ENCODE data around the gene TMEM117. TPM values are rescaled to one million over a fixed set of nuclear protein-coding genes. Genes with fewer than 3 reads are reported as not detected.
"Not testable (repeated sequence)": the region's sequence is repeated elsewhere in the genome, so short reads cannot be mapped to it uniquely, and the experiment has no call there.

The TMEM117 gene
- total RNA-seq, 1 experiment from 2014 or later = 0.90 TPM

DNA sequence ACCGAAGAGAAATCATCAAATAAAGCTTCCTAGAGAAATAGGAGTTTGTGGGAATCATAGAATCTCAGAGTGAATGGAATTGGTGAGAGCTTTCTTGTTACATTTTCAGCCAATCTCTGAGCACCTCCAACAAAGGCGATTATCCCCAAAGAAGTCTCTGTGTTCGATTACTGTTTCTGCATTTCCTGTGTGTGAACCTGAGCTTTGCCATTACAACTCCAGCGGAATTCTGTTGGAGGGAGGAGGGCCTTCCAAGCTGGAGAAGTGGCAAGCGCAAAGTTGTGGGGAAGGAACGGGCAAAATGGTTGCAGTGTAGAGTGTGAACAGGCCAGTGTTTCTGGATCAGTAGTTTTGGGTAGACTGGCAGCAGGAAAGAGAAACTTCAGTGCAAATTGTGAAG lies 23.1 kb downstream of the TMEM117 start:
- Histone ChIP-seq H3K27me3 (ENCODE audit: control insufficient read depth, insufficient read depth, low read length) (no peaks in the 10 kb centered on the region), H3K4me3 (ENCODE audit: insufficient read depth, low read depth, low read length) (no peak overlapping the region), H3K36me3 (replicated peaks; ENCODE audit: control insufficient read depth, insufficient read depth, low read length) (no peaks in the 10 kb centered on the region)
- DNase-seq = no peak

DNA sequence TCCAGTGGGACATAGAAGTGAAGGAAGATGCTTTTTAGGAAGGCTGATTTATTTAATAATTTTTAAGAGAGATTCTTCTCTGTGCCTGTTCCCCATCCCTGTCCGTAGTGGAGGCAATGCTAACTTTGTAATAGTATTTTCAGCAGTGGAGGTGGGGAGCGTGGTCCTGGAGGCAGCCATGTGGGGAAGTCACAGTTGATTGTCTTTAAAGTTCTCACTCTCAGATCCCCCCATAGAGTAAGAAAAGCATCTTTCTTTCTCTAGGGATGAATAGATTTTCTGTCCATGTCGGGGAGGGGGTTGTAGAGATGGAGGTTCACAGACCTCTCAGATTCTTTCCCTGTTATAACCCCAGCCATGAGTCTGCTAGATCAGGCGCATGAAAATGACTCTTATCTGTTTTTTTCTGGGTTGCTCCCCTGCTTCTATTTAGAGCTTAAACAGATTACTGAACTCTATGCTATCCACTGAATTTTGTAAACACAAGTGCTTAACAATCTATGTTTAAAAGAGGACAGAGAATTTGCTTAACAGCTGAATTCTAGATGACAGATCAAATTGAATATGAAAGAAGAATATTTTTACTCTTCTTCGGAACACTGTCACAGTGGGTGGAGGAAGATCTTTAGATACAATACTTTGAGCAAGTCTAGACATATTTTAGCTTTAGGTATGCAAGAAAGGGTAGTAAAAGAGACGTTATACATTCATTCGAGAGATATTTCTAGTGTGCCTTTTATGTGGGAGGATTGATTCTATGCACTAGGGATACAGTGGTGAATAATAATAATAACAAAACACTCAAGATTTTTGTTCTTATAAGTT lies 25.3 kb downstream of the TMEM117 start:
- Histone ChIP-seq H3K27me3 (ENCODE audit: control insufficient read depth, insufficient read depth, low read length) (no peaks in the 10 kb centered on the region), H3K4me3 (ENCODE audit: insufficient read depth, low read depth, low read length) (no peak overlapping the region), H3K36me3 (replicated peaks; ENCODE audit: control insufficient read depth, insufficient read depth, low read length) (no peaks in the 10 kb centered on the region)
- DNase-seq = no peak

DNA sequence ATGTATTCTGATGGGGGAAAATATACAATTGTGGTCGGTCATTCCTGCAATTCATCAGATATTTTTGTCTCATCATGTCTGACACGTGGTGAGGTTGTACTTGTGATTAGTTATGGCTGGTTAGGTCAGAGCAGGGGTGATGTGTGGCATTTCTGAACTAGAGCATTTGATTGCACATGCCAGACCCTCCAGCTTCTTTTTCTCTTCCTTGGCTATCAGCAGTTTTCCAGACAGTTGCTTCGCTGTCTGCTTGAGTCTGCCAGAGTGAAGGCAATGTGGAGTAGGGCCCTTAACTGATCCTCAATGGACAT lies 25.9 kb downstream of the TMEM117 start:
- no peak for DNase-seq
- Histone ChIP-seq H3K36me3 (replicated peaks; ENCODE audit: control insufficient read depth, insufficient read depth, low read length) (no peaks in the 10 kb centered on the region), H3K27me3 (ENCODE audit: control insufficient read depth, insufficient read depth, low read length) (no peaks in the 10 kb centered on the region), H3K4me3 (ENCODE audit: insufficient read depth, low read depth, low read length) (no peak overlapping the region)

DNA sequence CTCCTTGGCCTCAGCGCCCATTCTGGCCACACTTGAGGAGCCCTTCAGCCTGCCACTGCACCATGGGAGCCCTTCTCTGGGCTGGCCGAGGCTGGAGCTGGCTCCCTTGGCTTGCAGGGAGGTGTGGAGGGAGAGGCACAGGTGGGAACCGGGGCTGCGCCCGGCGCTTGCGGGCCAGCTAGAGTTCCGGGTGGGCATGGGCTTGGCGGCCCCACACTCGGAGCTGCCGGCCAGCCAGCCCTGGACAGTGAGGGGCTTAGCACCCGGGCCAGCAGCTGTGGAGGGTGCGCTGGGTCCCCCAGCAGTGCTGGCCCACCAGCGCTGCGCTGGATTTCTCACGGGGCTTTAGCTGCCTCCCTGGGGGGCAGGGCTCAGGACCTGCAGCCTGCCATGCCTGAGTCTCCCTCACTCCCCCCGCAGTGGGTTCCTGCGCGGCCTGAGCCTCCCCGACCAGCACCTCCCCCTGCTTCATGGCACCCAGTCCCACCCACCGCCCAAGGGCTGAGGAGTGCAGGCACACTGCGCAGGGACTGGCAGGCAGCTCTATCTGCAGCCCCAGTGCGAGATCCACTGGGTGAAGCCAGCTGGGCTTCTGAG lies 28.0 kb downstream of the TMEM117 start:
- no peak overlapping the region for H3K4me3 ChIP-seq (ENCODE audit: insufficient read depth, low read depth, low read length)
- H3K36me3 ChIP-seq (replicated peaks; ENCODE audit: control insufficient read depth, insufficient read depth, low read length) = no peaks in the 10 kb centered on the region
- H3K27me3 ChIP-seq (ENCODE audit: control insufficient read depth, insufficient read depth, low read length) = no peaks in the 10 kb centered on the region
- DNase-seq = no peak

DNA sequence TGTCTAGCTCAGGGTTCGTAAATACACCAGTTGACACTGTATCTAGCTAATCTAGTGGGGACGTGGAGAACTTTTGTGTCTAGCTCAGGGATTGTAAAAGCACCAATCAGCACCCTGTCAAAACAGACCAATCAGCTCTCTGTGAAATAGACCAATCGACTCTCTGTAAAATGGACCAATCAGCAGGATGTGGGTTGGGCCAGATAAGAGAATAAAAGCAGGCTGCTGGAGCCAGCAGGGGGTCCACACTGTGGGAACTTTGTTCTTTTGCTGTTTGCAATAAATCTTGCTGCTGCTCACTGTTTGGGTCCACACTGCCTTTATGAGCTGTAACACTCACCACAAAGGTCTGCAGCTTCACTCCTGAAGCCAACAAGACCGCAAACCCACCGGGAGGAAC lies 28.7 kb downstream of the TMEM117 start:
- DNase-seq; H3K36me3 ChIP-seq (replicated peaks; ENCODE audit: control insufficient read depth, insufficient read depth, low read length); H3K27me3 ChIP-seq (ENCODE audit: control insufficient read depth, insufficient read depth, low read length); H3K4me3 ChIP-seq (ENCODE audit: insufficient read depth, low read depth, low read length): not testable (repeated sequence)

DNA sequence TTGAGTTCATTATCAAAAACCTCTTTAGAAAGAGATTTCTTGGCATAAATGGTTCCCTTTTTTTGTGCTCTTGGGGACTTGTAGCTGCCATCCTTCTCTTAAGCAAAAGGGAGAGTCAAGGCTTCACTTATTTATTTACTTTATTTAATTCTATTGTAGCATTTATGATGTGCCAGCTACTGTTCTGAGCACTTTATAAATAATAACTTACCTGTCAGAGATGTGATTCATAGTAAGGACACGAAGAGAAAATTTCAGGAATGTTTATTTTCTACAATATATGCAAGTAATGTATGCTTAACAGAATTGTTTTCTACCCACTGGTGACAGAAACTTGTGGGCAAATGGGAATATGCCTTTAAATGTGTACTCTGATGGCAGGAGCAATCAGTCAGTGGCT lies 33.3 kb downstream of the TMEM117 start:
- Histone ChIP-seq H3K4me3 (ENCODE audit: insufficient read depth, low read depth, low read length) (no peak overlapping the region), H3K27me3 (ENCODE audit: control insufficient read depth, insufficient read depth, low read length) (no peaks in the 10 kb centered on the region), H3K36me3 (replicated peaks; ENCODE audit: control insufficient read depth, insufficient read depth, low read length) (no peaks in the 10 kb centered on the region)
- DNase-seq = no peak

DNA sequence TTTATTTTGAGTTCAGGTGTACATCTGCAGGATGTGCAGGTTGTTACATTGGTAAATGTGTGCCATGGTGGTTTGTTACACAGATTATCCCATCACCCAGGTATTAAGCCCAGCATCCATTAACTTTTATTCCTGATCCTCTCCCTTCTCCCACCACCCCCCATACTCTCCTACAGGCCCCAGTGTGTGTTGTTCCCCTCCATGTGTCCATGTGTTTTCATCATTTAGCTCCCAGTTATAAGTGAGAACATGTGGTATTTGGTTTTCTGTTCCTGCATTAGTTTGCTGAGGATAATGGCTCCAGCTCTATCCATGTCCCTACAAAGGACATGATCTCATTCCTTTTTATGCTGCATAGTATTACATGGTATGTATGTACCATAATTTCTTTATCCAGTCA lies 33.9 kb downstream of the TMEM117 start:
- not testable (repeated sequence) for H3K4me3 ChIP-seq (ENCODE audit: insufficient read depth, low read depth, low read length); H3K36me3 ChIP-seq (replicated peaks; ENCODE audit: control insufficient read depth, insufficient read depth, low read length); H3K27me3 ChIP-seq (ENCODE audit: control insufficient read depth, insufficient read depth, low read length); DNase-seq

DNA sequence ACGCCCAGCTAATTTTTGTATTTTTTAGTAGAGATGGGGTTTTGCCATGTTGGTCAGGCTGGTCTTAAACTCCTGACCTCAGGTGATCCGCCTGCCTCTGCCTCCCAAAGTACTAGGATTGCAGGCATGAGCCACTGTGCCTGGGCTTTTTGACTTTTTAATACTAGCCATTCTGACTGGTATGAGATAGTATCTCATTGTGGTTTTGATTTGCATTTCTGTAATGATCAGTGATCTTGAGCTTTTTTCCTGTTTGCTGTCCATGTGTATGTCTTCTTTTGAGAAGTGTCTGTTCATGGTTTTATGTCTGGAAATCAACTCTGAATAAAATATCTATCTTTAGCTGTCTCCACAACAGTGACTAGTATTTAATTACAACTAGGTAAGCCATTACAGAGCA lies 35.4 kb downstream of the TMEM117 start:
- H3K4me3 ChIP-seq (ENCODE audit: insufficient read depth, low read depth, low read length); H3K27me3 ChIP-seq (ENCODE audit: control insufficient read depth, insufficient read depth, low read length); H3K36me3 ChIP-seq (replicated peaks; ENCODE audit: control insufficient read depth, insufficient read depth, low read length); DNase-seq: not testable (repeated sequence)

DNA sequence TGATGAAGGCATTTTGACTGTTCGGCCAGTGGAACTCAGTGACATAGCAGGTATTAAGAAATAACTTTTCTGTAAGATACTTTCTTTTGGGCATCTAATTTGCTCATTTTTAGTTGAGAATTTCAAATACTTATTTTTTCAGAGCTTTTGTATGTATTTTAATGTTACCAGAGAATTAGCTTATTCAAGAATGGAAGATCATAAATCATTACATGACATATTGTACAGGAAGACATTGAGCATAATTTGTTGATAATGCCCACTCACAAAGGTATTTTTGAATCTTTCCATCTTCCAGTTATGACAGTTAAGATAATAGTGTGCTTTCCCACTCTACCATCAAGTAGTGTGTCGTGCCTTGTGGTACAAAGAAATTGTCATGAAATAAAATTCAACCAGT lies 36.5 kb downstream of the TMEM117 start:
- no peak overlapping the region for H3K4me3 ChIP-seq (ENCODE audit: insufficient read depth, low read depth, low read length)
- no peaks in the 10 kb centered on the region for H3K27me3 ChIP-seq (ENCODE audit: control insufficient read depth, insufficient read depth, low read length)
- DNase-seq = no peak
- no peaks in the 10 kb centered on the region for H3K36me3 ChIP-seq (replicated peaks; ENCODE audit: control insufficient read depth, insufficient read depth, low read length)

DNA sequence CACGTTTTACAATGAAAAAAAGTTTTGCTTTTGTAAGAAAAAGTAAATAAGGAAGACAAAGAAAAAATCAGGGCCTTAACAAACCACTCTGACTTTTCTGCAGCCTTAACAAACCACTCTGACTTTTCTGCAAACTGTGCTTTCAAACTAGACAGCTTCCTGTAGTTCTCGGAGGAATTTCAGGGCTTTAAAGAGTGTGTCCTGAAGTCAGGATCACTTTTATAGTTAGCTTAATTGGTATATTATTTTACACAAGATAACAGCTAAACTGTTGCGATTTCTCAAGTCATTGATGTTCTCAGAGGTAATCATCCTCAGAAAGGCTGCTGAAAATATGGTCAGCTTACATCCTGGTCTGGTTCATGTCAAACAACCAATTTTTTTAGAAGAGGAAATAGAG lies 42.2 kb downstream of the TMEM117 start:
- Histone ChIP-seq H3K27me3 (ENCODE audit: control insufficient read depth, insufficient read depth, low read length) (no peaks in the 10 kb centered on the region), H3K4me3 (ENCODE audit: insufficient read depth, low read depth, low read length) (no peak overlapping the region), H3K36me3 (replicated peaks; ENCODE audit: control insufficient read depth, insufficient read depth, low read length) (no peaks in the 10 kb centered on the region)
- no peak for DNase-seq

DNA sequence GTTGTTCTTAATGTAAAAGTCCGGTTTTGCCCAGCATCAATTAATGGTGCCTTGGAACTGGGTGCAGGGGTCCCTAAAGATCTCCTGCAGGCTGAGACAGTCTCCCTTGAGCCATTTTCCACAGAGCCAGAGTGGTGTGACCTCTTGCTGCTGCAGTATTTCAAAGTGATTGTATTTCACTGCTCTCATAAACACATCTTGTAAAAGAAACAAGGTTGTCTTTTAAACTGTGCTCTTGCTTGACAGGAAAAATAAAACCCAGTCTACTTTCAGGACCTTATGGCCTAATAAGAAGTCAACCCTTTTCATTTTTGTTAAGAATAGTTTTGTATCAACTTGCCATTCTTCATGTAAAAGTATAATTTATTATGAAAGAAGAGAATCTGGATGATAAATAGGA lies 44.7 kb downstream of the TMEM117 start:
- no peaks in the 10 kb centered on the region for H3K27me3 ChIP-seq (ENCODE audit: control insufficient read depth, insufficient read depth, low read length)
- no peak for DNase-seq
- no peak overlapping the region for H3K4me3 ChIP-seq (ENCODE audit: insufficient read depth, low read depth, low read length)
- H3K36me3 ChIP-seq (replicated peaks; ENCODE audit: control insufficient read depth, insufficient read depth, low read length) = no peaks in the 10 kb centered on the region

DNA sequence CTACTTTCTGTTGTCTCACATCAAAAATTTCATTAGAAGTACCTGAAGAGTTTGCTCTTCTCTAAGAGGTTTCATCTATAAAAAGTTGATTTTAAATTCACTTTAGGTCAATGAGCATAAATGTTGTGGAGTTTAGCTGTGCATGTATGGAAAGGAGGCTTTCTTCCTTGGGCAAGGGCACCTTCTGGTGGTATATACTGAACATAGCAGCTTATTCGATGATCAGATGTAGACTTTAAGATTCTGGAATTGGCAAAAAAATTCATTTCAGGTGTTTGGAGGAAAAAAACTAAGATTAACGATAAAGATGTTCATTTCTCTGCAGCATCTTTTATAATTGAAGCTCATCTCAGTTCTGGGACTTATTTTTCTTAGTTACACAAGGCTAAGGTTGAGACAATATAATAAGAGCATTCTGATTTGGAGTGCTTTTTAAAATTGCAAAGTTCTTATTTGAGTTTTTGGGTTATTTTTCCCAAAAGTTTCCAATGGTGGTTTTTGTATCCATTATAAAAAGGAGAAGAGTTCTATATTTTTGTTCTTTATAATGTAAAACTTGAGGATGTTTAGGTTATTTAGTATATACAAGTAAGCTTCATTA lies 46.8 kb downstream of the TMEM117 start:
- H3K27me3 ChIP-seq (ENCODE audit: control insufficient read depth, insufficient read depth, low read length) = no peaks in the 10 kb centered on the region
- no peaks in the 10 kb centered on the region for H3K36me3 ChIP-seq (replicated peaks; ENCODE audit: control insufficient read depth, insufficient read depth, low read length)
- peak; percentile 37 for DNase-seq
- H3K4me3 ChIP-seq (ENCODE audit: insufficient read depth, low read depth, low read length) = no peak overlapping the region

DNA sequence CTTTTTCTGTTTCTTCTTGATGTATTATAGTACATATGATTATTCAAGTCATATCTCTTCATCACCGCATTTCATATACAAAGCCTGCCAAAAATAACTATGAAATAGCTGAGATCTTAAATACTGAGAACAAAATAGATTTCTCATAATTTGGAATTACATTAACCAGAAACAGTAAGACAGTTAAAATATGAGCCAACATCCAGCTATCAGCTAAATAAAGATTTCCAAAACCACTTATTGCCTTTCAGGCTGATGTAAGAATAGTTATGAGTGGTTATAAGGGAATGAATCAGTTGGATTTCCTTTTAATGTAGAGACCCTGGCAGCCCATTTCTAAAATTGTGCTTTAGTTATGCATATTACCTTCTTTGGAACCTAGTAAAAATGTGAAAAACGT lies 47.4 kb downstream of the TMEM117 start:
- no peak overlapping the region for H3K4me3 ChIP-seq (ENCODE audit: insufficient read depth, low read depth, low read length)
- no peaks in the 10 kb centered on the region for H3K27me3 ChIP-seq (ENCODE audit: control insufficient read depth, insufficient read depth, low read length)
- H3K36me3 ChIP-seq (replicated peaks; ENCODE audit: control insufficient read depth, insufficient read depth, low read length) = no peaks in the 10 kb centered on the region
- no peak for DNase-seq

DNA sequence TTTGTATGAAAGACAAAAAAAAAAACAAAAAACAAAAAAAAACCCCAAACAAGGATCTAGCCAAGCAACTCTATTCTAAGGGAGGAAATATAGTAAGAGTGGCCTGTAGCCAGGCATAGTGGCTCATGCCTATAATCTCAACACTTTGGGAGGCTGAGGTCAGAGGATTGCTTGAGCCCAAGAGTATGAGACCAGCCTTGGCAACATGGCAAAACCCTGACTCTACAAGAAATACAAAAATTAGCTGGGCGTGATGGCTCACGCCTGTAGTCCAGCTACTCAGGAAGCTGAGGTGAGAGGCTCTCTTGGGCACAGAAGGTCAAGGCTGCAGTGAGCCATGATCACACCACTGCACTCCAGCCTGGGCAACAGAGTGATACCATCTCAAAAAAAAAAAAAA lies 47.9 kb downstream of the TMEM117 start:
- H3K4me3 ChIP-seq (ENCODE audit: insufficient read depth, low read depth, low read length) = no peak overlapping the region
- H3K36me3 ChIP-seq (replicated peaks; ENCODE audit: control insufficient read depth, insufficient read depth, low read length) = no peaks in the 10 kb centered on the region
- DNase-seq = no peak
- no peaks in the 10 kb centered on the region for H3K27me3 ChIP-seq (ENCODE audit: control insufficient read depth, insufficient read depth, low read length)

DNA sequence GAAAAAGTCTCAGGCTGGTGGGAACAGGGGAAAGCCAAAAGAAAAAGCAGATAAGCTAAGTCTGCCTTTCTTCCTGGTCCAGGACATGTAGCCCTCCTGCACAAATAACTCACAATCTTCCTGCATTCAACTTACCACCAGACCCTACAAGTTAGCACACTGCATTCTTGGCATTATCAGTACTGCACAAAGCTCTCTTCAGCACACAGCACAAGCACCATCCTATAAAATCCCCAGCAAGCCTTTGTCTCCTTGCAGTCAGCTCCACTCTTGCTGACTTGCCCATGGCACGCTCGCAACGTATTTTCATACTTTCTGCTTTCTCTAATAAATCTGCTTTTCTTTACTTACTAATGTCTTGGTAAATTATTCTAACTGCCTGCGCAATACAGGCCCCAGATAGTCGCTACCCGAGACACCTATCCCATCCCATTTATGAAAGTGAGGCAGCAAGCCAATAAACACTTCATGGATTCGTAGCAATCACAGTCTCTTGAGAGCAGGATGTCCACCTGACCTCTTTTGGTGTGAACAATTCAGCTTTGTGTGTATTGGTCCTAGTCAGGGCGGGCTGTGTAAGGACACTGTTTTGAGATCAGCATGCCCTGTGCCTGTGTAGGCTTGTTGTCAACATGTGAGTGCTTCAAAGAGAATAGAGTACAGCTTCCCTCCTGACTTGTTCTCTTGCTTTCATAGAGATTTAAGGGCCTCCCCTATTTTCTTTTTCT lies 49.0 kb downstream of the TMEM117 start:
- Histone ChIP-seq H3K4me3 (ENCODE audit: insufficient read depth, low read depth, low read length) (no peak overlapping the region), H3K27me3 (ENCODE audit: control insufficient read depth, insufficient read depth, low read length) (no peaks in the 10 kb centered on the region), H3K36me3 (replicated peaks; ENCODE audit: control insufficient read depth, insufficient read depth, low read length) (no peaks in the 10 kb centered on the region)
- no peak for DNase-seq
